ENCODE data around the gene PLCB1. TPM values are rescaled to one million over a fixed set of nuclear protein-coding genes. Genes with fewer than 3 reads are reported as not detected.

PLCB1 gene
- polyA plus RNA-seq, 1 experiment = 13.5 TPM

- CTCF ChIA-PET = interaction anchor here (0.6 to 2.4 kb wide), 6 partner anchors 29 to 342 kb away, joined by 3 to 12 read pairs (median 4); partner anchors contain the start of gene PLCB1
- no peak for TF ChIP-seq CTCF (IDR thresholded peaks at IDR 0.05; ENCODE audit: insufficient read depth, low read depth, low read length)
- POLR2A ChIA-PET = no interaction called here
- Histone ChIP-seq H3K4me3 (ENCODE audit: low read depth, low read length) (no peak overlapping the region), H3K36me3 (ENCODE audit: control insufficient read depth, insufficient read depth, low read length) (no peaks in the 10 kb centered on the region), H3K27me3 (ENCODE audit: control insufficient read depth, insufficient read depth, low read length) (no peaks in the 10 kb centered on the region)
- no peak for DNase-seq (ENCODE audit: low read depth)
Measured at GRCh38 chr20:8385247-8385646, 253.2 kb downstream of the PLCB1 start.

DNA sequence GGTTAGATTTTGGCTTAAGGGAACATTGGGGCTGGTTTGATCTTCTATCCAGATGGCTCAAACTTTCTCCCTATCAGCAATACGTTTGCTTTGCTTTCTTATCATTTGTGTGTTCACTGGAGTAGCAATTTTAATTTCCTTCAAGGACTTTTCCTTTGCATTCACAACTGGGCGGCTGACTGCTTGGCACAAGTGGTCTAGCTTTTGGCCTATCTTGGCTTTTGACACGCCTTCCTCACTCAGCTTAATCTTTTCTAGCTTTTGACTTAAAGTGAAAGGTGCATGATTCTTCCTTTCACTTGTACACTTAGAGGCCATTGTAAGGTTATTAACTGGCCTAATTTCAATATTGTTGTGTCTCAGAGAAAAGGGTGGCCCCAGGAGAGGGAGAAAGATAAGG lies 254.9 kb downstream of the PLCB1 start:
- Histone ChIP-seq H3K36me3 (ENCODE audit: control insufficient read depth, insufficient read depth, low read length) (no peaks in the 10 kb centered on the region), H3K4me3 (ENCODE audit: low read depth, low read length) (no peak overlapping the region), H3K27me3 (ENCODE audit: control insufficient read depth, insufficient read depth, low read length) (no peaks in the 10 kb centered on the region)
- ChIA-PET POLR2A (no interaction called here), CTCF (interaction anchor here (0.9 to 4.0 kb wide), 6 partner anchors 14 to 334 kb away, joined by 3 to 30 read pairs (median 4); partner anchors contain the start of gene PLCB1)
- DNase-seq (ENCODE audit: low read depth) = no peak
- no peak for TF ChIP-seq CTCF (IDR thresholded peaks at IDR 0.05; ENCODE audit: insufficient read depth, low read depth, low read length)

DNA sequence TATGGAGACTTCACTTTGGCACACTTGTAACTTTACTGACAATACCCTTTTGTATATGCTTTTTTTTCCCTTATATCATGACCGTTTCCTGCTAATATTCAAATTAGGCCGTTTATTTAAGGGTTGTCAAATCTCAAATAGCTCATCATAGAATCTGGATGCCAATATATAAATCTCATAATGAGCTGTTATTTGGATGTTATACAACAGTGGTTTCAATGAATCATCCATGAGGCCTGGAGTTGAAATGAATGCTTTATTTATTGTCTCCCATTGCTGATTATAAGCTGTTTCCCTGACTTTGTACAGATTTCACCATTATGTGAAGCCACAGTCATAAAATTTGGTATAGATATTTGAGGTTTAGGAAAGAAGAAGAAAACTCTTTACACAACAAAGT lies 256.1 kb downstream of the PLCB1 start:
- Histone ChIP-seq H3K27me3 (ENCODE audit: control insufficient read depth, insufficient read depth, low read length) (no peaks in the 10 kb centered on the region), H3K36me3 (ENCODE audit: control insufficient read depth, insufficient read depth, low read length) (no peaks in the 10 kb centered on the region), H3K4me3 (ENCODE audit: low read depth, low read length) (no peak overlapping the region)
- DNase-seq (ENCODE audit: low read depth) = peak; percentile 58
- ChIA-PET CTCF (interaction anchor here (0.6 to 4.2 kb wide), 8 partner anchors 13 to 452 kb away, joined by 3 to 36 read pairs (median 7); partner anchors contain the start of gene PLCB1), POLR2A (interaction anchor here (0.6 kb wide), 1 partner anchor 261 kb away, joined by 3 read pairs; no protein-coding TSS in a partner anchor)
- TF ChIP-seq CTCF (IDR thresholded peaks at IDR 0.05; ENCODE audit: insufficient read depth, low read depth, low read length) = no peak

DNA sequence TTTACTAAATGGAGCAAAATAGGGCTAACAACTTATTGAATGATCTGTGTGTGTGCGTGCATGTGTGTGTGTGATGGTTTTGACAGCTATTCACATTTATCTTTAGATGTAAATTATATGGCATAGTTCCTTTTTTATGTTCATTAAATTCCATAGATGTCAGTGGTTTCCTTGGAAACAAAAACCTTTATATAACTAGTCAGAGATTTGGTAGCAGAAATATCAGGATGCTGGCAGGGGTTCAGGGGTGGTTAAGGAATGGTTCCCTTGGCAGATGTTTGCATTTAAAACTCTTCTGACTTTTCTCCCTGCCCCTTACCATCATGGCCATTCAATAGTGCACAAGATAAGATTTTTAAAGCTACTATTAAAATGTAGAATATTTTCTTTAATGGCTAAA lies 256.6 kb downstream of the PLCB1 start:
- H3K27me3 ChIP-seq (ENCODE audit: control insufficient read depth, insufficient read depth, low read length) = no peaks in the 10 kb centered on the region
- CTCF ChIA-PET = interaction anchor here (0.6 to 4.2 kb wide), 14 partner anchors 8 to 453 kb away, joined by 3 to 36 read pairs (median 4); partner anchors contain the start of gene PLCB1

More for the DNA sequence above, 256.6 kb downstream of the PLCB1 start:
- no peaks in the 10 kb centered on the region for H3K36me3 ChIP-seq (ENCODE audit: control insufficient read depth, insufficient read depth, low read length)
- POLR2A ChIA-PET = no interaction called here
- no peak overlapping the region for H3K4me3 ChIP-seq (ENCODE audit: low read depth, low read length)
- no peak for DNase-seq (ENCODE audit: low read depth)
- no peak for TF ChIP-seq CTCF (IDR thresholded peaks at IDR 0.05; ENCODE audit: insufficient read depth, low read depth, low read length)

All from BJ (cell line).